Regular cardiac myocyte (primary cell): ENCODE results near the gene NR1D2. TPM values are rescaled to one million over a fixed set of nuclear protein-coding genes. Genes with fewer than 3 reads are reported as not detected.

ENCODE experiments used
- total RNA-seq: library from RNA; depleted of rRNA; stranded (reverse); fragments of >200 nt; gene quantifications from 2 replicates; pipeline ENCODE4 v1.2.3, GENCODE V29; 2014

NR1D2 gene
- 35.1 and 36.9 TPM in 2 replicates for total RNA-seq

DNA sequence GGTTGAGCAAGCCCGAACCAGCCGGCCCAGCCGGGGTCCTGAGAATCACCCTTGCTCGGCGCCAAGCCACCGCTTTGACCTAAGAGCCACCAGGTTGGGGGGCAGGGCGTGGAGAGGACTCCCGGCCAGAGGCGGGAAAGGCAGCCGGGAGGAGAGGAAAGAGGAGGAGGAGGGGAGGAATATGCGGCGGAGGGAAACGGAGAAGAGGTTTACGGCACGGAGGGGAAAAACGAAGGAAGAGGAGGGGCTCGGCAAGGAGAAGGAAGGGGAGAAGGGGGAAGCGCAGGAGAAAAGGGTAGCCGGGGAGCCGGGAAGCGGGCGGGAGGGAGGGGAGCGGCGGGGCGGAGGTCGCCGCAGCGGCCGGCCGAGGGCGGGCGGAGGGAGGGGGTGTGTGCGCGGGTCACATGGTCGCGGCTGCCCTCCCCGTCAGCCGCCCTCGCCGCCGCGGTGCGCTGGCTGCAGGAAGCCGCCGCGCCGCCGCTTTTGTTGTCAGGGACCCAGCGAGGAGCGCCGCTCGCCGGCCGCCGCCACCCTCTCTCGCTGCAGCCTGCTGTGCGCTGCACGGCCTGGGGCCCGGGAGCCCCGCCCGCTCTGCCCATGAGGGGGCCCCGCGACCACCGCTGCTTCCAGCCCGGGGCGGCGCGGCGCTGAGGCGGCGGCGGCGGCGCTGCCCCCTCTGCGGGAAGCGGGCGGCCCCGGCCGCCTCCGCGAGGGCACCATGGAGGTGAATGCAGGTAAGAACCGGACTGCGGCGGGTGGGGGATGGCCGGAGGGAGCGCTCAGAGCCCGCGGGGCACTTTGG, at the start of gene NR1D2:
Gene NR1D2, plus strand, starts transcription at position 426 of the 802 bp plus-strand sequence. Its CDS starts 293 bp downstream, at position 719.

DNA sequence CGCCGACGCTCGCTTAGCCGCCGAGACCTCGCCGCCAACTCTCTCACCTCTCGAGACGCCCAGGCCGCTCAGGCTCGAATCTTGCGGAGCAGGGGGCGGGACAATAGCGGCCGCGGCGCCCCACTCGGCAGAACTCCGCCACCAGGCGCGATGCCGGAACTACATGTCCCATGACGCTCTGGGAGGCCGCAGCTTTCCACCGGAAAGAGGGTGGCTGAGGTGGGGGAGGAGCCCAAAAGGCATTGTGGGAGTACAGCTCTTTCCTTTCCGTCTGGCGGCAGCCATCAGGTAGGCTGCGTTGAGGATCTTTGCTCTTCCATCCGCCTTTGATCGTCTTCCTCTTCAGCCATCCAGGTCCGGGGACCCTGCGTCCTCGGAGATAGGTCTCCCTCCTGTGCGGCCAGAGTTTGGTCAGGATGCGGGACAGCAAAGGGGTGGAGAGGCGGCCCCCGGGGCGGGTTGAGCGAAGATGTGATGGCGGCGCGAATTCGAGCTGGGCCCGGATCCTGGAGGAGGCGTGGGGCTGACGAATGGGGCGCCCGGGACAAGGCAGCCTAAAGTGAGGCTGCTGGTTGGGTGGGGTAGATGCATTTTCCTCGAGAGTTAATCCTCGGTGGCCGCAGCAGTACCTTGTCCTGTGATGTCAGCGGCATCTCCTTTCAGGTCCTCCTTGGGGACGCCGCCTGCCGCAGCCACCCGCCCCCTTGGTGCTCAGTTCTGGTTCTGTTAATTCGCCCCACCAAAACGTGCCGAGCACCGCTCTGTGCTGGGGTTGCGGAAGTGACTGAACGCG, 28.0 kb upstream of the NR1D2 start, which contains the start of the genes NKIRAS1 and RPL15:
Gene NKIRAS1, minus strand, starts transcription at position 105 of the 793 bp plus-strand sequence. CDS start 6,086 bp downstream, outside the sequence.
Gene RPL15, plus strand, starts transcription at position 247 of the 793 bp plus-strand sequence. CDS start 728 bp downstream, outside the sequence.

Other genes with a start within 250 kb of the NR1D2 start
- 52.5 and 153 TPM in 2 replicates for gene UBE2E1, start 139.3 kb upstream of the NR1D2 start, total RNA-seq
- gene NKIRAS1, start 28.3 kb upstream of the NR1D2 start, total RNA-seq, result 16.9 and 21.7 TPM in 2 replicates
- 3,366 and 3,997 TPM in 2 replicates for gene RPL15, start 28.2 kb upstream of the NR1D2 start, total RNA-seq